ENCODE measurements around the gene PCSK7. TPM values are rescaled to one million over a fixed set of nuclear protein-coding genes. Genes with fewer than 3 reads are reported as not detected.
"Not testable (repeated sequence)": the region's sequence is repeated elsewhere in the genome, so short reads cannot be mapped to it uniquely, and the experiment has no call there.

The PCSK7 gene, protein sequence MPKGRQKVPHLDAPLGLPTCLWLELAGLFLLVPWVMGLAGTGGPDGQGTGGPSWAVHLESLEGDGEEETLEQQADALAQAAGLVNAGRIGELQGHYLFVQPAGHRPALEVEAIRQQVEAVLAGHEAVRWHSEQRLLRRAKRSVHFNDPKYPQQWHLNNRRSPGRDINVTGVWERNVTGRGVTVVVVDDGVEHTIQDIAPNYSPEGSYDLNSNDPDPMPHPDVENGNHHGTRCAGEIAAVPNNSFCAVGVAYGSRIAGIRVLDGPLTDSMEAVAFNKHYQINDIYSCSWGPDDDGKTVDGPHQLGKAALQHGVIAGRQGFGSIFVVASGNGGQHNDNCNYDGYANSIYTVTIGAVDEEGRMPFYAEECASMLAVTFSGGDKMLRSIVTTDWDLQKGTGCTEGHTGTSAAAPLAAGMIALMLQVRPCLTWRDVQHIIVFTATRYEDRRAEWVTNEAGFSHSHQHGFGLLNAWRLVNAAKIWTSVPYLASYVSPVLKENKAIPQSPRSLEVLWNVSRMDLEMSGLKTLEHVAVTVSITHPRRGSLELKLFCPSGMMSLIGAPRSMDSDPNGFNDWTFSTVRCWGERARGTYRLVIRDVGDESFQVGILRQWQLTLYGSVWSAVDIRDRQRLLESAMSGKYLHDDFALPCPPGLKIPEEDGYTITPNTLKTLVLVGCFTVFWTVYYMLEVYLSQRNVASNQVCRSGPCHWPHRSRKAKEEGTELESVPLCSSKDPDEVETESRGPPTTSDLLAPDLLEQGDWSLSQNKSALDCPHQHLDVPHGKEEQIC
- 10 to 100 TPM; 18.7 to 36.1 (median 21.4) TPM for polyA plus RNA-seq (ENCODE audit: insufficient read length in 4 of 4)

DNA sequence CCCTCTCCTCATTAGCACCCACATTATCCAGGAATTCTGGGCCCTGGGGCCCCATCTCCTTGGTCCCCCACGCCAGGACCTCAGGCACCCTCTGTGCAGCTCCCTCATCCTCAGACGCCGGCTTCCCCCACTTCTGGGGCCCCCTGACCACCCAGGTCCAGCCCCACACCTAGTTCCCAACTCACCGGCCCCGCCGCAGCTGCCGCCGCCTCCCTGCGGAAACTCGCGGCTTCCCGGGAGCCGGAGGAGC lies at the start of gene PCSK7:
Gene PCSK7, minus strand, starts transcription at position 232 of the 250 bp plus-strand sequence. CDS start 2,229 bp downstream, outside the sequence.
- no peak for DNase-seq (ENCODE audit: low read depth in 4 of 4, low spot score in 3 of 4)

DNA sequence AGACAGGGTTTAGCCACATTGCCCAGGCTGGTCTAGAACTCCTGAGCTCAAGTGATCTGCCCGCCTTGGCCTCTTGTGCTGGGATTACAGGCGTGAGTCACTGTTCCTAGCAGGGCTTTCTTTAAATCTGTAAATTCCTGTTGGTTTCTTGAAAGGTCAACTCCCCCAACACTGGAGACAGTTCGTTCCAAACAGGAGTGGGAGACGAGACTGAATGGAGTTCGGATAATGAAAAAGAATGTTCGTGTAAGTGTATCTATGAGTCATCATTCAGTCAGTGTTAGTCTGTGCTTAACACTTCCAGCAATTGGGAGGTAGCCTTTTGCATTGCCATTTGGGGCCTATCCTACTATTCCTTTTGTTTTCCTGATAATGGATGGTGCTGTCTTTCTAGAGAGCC lies 49.3 kb upstream of the PCSK7 start:
- no peak for DNase-seq (ENCODE audit: low read depth in 4 of 4, low spot score in 3 of 4)

DNA sequence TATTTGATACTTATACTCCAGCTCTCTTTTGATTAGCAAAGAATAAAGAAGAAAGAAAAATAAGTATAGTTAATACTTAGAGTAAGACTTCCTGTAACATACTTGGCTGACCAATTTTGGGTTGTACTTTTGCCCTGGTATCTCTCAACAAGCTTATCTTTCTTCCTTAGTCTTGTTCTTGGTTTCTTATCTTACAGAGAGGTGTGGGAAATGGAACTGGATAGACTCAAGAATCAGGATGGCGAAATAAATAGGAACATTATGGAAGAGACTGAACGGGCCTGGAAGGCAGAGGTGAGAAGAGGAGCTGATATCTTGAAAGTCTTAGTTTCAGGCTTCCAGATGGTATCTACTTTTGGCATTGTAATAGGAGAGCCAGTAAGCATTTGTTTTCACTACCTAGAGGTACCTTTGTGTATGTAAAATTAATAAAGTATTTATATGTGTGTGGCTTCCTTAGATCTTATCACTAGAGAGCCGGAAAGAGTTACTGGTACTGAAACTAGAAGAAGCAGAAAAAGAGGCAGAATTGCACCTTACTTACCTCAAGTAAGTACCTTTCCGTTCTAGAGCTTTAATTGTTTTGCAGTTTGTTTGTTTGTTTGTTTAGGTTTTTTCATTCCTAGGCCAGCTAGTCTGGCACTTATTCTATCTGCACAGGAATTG lies 48.0 kb upstream of the PCSK7 start:
- no peak for DNase-seq (ENCODE audit: low read depth in 4 of 4, low spot score in 3 of 4)

DNA sequence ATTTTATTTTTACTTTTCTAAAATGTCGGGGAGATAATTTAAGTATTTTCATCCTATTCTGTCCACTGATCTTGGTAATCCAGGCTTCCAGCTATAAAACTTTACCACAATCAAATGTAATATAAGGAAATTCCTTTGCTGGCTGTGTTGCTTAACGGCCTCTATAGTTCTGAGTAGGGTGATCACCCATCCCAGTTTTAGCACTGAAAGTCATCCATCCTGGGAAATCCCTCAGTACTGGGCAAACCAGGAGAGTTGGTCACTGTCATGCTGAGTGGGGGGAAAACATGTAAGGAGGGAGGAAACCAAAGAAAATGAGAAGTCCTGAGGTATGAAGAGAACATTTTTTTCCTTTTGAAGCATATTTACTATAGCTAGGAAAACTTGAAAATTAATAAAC lies 46.5 kb upstream of the PCSK7 start:
- DNase-seq (ENCODE audit: low read depth in 4 of 4, low spot score in 3 of 4), result no peak

DNA sequence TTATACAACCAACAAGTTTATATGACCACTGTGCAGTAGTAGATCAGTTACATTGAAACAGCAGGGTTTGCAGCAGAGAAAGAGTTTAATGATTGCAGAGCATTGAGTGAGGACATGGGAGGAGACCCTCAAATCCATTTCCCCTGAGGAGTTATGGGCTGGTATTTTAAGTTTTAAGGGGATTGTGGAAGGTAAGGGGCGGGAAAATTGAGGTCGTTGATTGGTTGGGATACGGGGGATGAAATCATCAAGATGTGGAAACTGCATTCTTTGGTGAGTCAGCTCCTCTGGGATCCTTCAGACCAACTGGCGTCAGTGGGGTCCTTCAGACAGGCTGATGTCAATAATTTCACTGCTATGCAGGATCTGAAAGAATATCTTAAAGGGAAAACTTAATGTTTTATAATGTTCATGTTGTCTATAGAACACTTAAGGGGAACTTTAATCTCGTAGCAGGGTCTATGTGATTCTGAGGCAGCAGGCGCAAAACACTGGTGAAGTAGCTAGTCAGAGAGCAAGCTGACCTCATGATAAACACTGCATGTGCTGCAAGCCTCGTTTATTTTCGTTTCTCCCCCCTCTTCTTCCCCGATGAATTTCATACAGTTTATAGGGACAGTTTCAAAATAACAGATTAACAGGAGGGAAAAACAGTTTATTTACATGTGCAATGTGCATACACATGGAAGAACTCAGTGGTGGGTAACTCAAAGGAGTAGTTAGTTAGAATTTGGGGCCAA lies 41.8 kb upstream of the PCSK7 start:
- DNase-seq (ENCODE audit: low read depth in 4 of 4, low spot score in 3 of 4), result no peak

DNA sequence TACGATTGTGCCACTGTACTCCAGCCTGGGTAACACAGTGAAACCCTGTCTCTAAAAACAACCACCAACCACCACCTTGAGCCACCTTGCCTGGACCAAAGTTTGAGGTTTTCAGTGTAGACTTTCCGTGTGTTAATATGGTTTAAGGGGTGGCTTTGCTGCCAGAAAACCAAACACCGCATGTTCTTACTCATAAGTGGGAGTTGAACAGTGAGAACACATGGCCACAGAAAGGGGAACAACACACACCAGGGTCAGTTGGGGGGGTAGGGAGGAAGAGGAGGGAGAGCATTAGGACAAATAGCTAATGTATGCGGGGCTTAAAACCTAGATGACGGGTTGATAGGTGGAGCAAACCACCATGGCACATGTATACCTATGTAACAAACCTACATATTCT lies 40.3 kb upstream of the PCSK7 start:
- DNase-seq (ENCODE audit: low read depth in 4 of 4, low spot score in 3 of 4), result not testable (repeated sequence)

DNA sequence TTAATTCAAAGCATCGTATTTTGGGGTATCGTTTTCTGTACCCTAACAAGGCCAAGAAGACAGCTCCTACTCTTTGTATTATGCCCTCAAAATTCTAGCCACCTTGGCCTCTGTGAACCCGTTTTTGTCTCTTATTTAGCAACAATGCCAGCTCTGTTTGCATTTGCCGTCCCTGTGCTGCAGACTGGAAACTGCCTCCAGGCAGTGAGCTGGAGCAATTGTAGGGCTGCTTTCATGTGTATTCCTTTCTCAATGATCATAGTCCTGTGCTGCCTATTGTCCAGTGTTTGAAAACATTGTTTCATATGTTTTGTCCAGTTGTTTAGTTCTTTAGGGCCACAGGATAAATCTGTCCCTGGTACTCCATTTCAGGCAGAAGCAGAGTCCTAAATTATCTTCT lies 39.3 kb upstream of the PCSK7 start:
- DNase-seq (ENCODE audit: low read depth in 4 of 4, low spot score in 3 of 4), result no peak

DNA sequence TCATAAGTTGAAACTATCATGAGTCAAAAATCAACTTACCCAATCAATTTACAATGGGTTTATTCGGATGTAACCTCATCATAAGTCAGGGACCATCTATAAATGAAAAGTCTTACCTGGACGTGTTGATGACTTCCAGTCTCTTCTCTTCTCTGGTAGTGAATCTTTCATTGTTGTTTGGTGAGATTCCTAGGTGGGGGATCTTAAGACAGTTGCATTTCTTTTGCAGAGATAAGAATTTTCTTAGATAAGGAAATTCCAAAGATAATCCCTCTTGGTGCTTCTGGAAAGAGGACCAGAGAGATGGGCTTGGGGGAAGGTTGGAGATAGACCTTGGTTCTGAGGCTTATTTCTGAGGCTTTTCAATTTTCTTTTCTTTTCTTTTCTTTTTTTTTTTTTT lies 38.0 kb upstream of the PCSK7 start:
- no peak for DNase-seq (ENCODE audit: low read depth in 4 of 4, low spot score in 3 of 4)

DNA sequence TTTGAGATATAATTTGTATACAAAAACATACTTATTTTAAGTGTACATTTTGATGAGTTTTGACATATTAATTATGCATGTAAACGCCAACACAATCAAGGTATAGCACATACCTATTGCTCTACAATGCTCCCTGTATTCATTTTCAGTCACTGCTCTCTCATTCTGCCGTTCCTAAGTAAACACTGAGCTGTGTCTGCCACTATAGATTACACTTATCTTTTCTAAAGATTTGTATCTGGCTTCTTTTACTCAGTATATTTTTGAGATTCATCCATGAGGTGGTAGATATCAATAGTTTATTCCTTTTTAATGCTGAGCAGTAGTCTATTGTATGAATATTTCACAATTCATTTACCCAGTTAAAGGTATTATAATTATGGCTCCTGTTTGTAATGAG lies 33.9 kb upstream of the PCSK7 start:
- no peak for DNase-seq (ENCODE audit: low read depth in 4 of 4, low spot score in 3 of 4)

DNA sequence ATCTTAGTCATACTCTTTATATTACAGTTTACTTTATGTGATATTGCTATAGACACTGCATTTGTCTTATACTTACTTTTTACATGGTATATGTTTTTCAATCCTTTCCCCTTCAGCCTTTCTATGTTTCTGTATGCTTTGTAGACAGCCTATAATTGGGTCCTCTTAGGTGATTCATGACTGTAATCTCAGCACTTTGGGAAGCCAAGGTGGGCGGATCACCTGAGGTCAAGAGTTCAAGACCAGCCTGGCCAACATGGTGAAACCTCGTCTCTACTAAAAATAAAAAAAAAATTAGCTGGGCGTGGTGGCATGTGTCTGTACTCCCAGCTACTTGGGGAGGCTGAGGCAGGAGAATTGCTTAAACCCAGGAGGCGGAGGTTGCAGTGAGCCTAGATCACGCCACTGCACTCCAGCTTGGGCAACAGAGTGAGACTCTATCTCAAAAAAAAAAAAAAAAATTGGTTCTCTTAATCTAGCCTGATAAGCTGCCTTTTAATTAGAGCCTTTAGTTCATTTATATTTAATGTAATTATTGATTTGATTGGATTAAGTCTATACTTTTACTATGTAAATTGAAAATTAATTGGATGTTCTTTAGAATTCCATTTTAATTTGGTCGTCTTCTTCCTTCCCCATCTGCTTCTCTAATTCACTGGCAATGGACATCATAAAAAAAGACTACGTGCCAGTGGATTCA lies 32.9 kb upstream of the PCSK7 start:
- not testable (repeated sequence) for DNase-seq (ENCODE audit: low read depth in 4 of 4, low spot score in 3 of 4)

DNA sequence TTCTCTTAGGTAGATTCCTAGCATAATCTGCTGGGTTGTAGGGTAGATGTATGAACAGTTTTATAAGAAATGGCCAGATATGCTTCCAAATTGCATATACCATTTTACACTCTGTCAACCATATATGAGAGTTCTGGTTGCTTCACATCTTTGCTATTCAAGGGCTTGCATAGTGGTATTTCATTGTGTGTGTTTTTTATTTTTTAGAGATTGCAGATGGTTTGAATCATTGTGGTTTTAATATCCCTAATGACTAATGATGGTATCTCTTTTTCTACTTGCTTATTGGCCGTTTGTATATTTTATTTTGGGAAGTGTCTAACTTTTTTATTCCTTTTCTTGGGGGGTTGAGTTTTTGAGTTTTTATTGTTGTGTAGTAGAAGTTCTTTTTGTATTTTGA lies 27.5 kb upstream of the PCSK7 start:
- DNase-seq (ENCODE audit: low read depth in 4 of 4, low spot score in 3 of 4), result no peak

DNA sequence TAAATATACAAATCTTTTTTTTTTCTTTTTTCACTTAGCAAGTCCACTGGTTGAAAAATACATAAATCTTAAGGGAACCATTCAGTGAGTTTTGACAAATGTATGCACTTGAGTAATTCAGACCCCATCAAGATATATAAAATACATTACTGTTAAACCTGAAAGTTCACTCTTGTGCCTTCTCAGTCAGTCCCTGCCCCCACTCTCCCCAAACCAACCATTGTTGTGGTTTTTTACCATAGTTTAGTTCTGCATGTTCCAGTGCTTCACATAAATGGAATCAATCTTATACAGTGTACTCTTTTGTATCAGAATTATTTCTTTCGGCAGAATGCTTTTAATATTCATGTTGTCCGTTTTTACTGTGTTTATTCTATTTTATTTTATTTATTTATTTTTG lies 26.7 kb upstream of the PCSK7 start:
- DNase-seq (ENCODE audit: low read depth in 4 of 4, low spot score in 3 of 4), result no peak

DNA sequence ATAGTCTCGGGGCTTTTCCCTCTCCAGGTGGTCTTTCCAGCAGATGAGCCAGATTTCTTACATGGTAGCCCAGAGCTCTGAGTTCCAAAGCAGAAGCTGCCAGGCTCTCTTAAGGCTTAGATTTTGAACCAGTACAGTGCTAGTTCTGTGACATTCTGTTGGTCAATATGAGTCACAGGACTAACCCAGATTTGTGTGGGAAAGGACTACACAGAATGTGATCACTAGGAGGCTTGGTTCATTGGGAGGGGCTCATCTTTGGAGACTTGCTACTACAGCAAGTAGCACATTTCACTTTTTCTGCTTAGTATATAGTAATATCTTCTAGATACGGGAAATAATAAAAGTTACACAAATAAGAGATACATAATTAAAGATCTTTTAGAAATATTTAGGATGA lies 24.7 kb upstream of the PCSK7 start:
- no peak for DNase-seq (ENCODE audit: low read depth in 4 of 4, low spot score in 3 of 4)

DNA sequence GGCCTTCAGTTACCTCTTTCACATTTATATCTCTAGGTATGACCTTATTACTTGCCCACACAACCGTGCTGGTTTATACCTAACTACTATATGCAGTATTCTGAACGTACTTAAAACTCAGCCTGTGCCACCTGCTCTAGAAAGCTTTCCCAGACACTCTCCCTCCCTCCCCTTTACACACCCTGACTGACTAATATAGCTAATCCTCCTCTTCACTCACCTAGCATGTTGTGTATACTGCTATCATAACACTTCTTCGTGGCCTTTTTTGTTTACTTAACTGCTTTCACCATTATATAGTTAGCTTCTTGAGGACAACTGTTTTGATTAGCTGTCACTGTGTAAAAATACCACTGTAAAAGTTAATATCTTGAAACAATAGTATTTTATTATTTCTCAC lies 24.1 kb upstream of the PCSK7 start:
- DNase-seq (ENCODE audit: low read depth in 4 of 4, low spot score in 3 of 4), result no peak

DNA sequence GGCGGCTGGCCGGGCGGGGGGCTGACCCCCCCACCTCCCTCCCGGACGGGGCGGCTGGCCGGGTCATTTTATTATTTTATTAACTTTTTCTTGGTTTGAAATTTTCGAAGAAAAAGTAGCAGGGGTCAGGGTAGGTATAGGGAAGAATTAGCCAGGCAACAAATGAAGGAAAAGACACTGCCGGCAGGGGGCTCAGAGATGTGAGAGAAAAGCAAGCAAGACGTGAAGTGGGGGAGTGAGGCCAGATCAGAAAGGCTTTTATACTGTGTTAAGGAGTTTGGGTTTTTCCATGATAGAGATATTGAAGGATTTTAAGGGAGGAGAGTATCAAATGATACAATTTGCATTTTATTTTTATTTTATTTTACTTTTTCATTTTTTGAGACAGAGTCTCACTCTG lies 19.6 kb upstream of the PCSK7 start:
- DNase-seq (ENCODE audit: low read depth in 4 of 4, low spot score in 3 of 4), result no peak

DNA sequence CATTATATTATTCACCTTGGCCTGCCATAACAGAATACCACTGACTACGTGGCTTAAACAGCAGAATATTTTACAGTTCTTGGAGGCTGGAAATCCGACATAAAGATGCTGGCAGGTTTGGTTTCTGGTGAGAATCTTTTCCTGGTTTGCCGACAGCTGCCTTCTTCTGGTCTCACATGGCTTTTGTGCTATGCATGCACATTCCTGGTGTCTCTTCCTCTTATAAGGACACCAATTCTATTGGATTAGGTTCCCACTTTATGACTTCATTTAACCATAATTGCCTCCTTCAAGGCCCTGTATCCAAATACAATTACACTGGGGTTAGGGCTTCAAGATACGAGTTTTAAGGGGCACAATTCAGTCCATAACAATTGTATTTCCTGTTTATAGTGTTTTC lies 17.7 kb upstream of the PCSK7 start:
- no peak for DNase-seq (ENCODE audit: low read depth in 4 of 4, low spot score in 3 of 4)

DNA sequence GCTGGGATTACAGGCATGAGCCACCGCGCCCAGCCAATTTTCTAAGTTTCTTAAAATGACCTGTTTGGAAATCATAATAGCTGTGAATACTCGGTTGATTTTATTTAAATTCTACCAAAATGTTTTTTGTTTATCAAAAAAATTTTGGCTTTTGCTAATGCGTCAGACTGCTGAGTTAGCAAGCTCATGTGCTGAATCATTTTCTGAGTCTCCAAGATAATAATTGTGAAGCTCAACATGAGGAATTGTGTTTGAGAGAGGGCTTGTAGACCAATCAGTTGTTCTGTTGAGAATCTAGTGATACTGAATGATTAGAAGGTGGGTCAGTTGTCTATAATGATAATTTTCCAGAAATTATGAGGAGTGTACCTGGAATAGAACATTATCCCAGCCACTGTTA lies 16.5 kb upstream of the PCSK7 start:
- no peak for DNase-seq (ENCODE audit: low read depth in 4 of 4, low spot score in 3 of 4)

DNA sequence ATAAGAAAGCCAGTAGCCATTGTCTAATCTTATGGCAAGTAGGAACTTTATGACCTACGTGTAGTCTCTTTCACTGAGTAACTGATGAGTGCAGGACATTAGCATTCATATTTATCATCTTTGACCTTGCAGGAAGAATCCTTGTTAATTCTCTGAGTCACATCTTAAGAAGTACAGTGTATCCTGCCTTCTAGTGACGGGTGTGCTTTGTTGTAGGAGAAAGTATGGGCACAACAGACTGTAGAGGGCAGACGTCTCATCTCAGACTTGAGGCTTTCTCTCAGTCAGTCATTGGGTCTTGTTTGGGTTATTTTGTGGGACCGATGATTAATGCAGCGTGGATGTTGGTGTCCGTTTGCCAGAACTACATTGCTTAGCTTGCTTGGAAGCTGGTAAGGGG lies 7.4 kb upstream of the PCSK7 start:
- no peak for DNase-seq (ENCODE audit: low read depth in 4 of 4, low spot score in 3 of 4)

DNA sequence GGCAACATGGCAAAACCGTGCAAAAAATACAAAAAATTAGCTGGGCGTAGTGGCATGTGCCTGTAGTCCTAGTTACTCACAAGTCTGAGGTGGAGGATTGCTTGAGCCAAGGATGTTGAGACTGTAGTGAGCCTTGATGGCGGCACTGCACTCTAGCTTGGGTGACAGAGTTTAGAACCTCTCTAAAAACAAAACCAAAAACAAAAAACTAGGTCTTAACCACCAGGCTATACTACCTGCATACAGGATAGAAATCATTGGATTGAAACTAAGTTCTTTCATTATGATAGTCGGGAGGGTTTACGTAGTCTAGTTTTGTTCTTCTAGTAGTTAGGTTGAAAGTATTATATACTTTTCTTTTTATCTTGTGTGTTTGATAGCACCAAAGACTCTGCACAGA lies 6.3 kb upstream of the PCSK7 start:
- no peak for DNase-seq (ENCODE audit: low read depth in 4 of 4, low spot score in 3 of 4)

DNA sequence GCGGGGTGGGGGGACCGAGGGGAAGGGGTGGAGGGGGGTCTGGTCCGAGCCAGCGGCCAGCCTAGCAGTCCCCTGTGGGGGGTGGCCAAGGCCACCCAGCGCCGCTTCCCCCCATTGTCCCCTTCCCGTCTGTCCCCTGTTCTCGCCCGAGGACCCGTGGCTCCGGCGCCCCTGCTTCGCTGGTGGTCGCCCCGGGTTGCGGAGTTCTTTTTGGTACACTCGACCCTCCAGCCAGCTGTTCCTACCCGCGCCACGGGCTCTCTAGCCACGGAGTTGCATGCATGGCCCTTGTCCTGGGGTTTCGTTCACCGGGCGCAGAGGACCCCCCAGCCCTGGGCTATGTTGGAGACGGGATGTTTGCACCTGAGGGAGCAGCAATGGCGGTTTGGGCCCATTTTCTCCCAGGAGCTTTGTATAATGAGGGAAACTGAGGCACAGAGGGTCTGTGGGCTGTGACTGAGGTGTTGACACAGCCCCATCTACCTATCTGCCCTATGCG lies 1.1 kb upstream of the PCSK7 start:
- no peak for DNase-seq (ENCODE audit: low read depth in 4 of 4, low spot score in 3 of 4)

All from left renal pelvis (tissue), 4 donors.